GM12872 (cell line): ENCODE measurements around the gene EIF2AK3.

Experiments
- TF ChIP-seq, protein P1 (sequence below): IDR thresholded peaks from 3 replicates; pipeline ENCODE4 v1.5.1; 2011; ENCODE audit warnings: low read depth, mild to moderate bottlenecking, low read length, moderate library complexity; ENCODE audit not compliant: insufficient read depth

EIF2AK3 gene

DNA sequence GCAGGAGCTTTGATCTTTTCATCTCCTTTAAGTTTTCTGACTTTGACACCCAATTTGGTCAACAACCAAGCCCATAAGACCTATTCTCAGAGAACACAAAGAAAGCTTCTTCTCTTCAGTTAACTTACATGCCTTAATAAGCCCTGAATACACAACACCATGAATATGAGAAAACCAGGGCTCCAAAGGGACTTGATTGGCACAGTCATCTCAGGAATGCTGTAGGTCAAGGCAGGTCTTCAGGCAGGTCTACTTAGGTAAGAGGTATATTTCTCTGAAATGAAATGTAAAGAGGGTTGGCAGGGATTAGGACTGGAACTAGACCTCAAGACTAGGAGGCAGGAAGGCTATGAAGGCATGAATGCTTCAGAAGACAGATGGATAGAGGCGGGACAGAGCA lies 24.4 kb upstream of the EIF2AK3 start:
- TF ChIP-seq, protein P1, sequence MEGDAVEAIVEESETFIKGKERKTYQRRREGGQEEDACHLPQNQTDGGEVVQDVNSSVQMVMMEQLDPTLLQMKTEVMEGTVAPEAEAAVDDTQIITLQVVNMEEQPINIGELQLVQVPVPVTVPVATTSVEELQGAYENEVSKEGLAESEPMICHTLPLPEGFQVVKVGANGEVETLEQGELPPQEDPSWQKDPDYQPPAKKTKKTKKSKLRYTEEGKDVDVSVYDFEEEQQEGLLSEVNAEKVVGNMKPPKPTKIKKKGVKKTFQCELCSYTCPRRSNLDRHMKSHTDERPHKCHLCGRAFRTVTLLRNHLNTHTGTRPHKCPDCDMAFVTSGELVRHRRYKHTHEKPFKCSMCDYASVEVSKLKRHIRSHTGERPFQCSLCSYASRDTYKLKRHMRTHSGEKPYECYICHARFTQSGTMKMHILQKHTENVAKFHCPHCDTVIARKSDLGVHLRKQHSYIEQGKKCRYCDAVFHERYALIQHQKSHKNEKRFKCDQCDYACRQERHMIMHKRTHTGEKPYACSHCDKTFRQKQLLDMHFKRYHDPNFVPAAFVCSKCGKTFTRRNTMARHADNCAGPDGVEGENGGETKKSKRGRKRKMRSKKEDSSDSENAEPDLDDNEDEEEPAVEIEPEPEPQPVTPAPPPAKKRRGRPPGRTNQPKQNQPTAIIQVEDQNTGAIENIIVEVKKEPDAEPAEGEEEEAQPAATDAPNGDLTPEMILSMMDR, result no peak

DNA sequence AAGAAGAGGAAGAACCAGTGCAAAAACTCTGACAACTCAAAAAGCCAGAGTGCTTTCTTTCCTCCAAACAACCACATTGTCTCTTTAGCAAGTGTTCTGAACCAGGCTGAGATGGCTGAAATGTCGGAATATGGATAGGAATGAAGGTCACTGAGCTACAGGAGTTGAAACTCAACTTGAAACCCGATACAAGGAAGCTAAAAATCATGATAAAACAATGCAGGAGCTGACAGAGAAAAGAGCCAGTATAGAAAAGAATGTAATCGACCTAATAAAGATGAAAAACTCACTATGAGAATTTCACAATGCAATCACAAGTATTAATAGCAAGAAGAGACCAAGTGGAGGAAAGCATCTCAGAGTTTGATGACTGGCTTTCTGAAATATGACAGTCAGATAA lies 15.0 kb upstream of the EIF2AK3 start:
- TF ChIP-seq, protein P1, result no peak

DNA sequence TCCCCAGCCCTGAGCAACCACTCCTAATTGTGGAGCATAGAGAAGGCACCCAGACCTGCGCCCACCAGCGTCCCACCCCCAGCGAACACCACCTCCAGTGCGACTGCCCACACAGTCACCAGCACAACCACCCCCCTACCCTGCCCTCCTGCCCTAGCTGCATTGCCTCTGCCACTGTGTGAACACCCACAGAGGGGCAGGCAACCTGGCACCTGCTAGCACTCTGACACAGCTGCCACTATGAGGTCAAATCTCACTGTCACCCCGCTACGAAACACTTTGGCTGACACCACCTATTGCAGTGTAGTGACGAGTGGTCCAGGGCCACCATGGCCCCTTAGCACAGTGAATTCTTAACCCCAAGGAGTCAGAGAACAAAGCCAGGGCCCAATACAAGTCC lies 14.1 kb upstream of the EIF2AK3 start:
- TF ChIP-seq, protein P1, result no peak

- TF ChIP-seq, protein P1, result no peak
Measured at GRCh38 chr2:88639865-88640264, 12.6 kb upstream of the EIF2AK3 start.

GRCh38 chr2:88638743-88639142 lies 11.5 kb upstream of the EIF2AK3 start:
- TF ChIP-seq, protein P1, result no peak

GRCh38 chr2:88638123-88638650 lies 10.9 kb upstream of the EIF2AK3 start:
- TF ChIP-seq, protein P1, result no peak

- TF ChIP-seq, protein P1, result no peak
Measured at GRCh38 chr2:88637464-88637863, 10.2 kb upstream of the EIF2AK3 start.
